HG03354 (cell line): ENCODE results near the gene TSC1.

Experiments used
- ATAC-seq: cut with Tn5 transposase; IDR thresholded peaks from one replicate; pipeline ENCODE4 v1.9.1; 2021; ENCODE audit warnings: mild to moderate bottlenecking; ENCODE audit not compliant: unreplicated experiment, poor library complexity, severe bottlenecking

Gene TSC1

DNA sequence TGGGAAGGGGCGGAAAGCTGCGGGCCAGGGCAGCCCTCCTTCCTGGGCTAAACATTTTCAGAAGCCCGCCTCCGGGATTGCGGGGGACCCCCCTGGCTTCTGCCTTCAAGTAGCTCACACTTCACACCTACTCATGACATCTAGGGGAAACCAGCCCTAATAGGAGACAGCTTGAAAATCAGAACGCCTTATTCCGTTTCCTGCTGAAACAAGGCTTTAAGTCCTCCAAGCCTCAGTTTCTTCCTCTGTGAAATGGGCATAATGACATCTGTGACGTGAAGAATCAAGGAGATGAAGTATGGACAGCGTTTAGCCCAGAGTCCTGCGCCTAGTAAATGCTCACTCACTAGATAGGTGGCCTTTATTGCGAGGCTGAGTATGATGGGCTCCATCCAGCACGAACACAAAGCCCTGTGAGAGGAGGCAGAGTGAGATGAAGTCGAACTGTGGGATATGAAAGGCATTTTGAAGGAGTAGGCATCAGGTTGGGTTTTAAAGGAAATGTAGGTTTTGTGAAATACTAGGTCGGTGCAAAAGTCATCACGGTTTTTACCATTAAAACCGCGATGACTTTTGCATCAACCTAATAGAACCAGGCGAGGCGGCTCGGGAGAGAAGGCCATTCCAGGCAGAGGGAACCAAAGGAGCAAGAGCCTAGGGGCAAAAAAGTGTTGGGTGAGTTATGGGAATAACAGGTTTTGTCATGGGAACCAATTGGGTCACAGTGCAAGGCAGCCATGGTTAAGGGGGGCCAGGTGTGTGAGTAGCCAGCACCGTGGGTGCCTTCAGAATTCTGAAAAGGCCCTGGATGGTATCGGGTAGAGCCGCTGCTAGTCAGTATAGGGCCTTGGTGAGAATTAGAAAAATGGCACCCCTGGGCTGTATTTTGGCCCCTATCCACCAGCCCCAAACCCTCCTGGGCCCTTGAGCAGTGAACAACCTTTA, 1.0 kb upstream of the TSC1 start:
- no peak for ATAC-seq

DNA sequence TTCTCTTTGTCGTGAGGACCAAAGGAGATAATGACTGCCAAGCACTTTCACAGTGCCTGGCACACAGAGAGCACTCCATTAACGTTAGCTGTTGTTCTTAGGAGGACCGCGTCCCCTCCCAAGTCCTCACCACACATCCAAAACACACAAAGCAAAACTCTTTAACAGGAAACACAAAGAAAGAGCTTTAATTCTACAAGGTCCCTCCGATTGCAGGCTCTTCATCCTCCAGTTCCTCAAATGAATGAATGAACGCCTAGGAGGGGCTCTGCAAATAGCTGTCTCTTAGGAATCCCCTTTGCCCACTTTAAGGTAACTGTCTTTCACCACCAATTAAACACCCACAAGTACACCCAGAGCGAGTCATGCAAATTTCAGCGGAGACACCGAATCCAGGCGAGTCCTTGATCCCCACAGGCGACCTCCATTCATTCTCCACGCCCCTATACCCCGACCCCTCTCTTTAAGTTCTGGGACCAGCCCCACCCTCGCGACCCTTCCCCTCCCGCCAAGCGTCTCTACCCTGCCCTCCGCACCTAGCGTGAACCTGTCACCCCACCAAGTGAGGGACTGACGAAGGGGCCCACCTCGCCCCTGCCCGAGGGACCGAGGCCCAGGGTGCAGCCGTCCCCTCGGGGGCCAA, 644 bp downstream of the TSC1 start:
- ATAC-seq, result peak; percentile 2

- peak; percentile 33 for ATAC-seq
Observed at GRCh38 chr9:132942541-132943182, 1.8 kb downstream of the TSC1 start.

GRCh38 chr9:132939169-132939568, 5.2 kb downstream of the TSC1 start:
- no peak for ATAC-seq

DNA sequence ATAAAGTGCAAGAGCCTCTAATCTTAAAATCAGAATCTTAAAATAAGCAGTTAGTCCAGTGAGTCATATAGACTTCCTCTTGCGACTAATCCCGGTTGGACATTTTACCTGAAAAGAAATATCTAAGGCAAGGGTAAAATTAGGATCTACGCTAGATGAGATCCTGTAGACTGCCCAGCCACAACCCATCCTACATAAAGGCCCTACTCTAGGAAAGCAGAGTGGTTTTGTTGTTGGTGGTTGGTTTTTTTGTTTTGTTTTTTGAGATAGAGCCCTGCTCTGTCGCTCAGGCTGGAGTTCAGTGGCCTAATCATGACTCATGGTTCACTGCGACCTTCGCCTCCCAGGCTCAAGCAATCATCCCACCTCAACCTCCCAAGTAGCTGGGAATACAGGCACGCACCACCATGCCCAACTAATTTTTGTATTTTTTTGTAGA, 6.9 kb downstream of the TSC1 start:
- no peak for ATAC-seq

DNA sequence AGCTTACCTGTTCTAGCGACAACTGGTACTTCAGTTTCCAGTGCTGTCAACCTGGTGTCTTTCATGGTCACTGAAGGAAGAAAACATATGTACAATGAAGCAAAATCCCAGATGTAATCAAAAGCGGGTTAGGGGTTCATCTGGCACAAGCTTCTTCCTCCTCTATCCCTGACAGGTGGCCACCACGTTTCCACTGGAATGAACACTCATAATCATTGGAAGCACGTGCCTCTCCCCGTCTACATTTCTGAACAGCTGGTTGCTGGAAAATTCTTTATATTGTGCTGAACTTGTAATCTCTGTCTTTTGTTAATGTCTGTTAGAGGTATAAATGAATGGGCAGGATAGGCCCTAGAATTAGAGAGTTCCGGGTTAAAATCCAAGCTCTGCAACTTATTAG, 9.4 kb downstream of the TSC1 start:
- no peak for ATAC-seq

GRCh38 chr9:132931178-132931735, 13.2 kb downstream of the TSC1 start:
- no peak for ATAC-seq

DNA sequence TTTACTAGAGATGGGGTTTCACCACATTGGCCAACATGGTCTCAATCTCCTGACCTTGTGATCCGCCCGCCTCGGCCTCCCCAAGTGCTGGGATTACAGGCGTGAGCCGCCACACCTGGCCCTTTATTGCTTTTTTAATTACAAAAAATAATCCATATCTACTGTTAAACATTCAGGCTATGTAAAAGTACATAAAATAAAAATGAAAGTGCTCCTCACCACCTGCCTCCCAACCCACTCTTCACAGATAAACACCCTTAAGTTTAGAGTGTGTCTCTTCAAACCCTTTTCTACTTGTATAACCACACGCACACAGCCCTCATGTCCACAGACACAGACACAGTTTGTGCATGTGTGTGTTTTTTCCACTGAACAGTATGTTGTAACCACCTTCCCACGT, 16.7 kb downstream of the TSC1 start:
- ATAC-seq, result no peak

DNA sequence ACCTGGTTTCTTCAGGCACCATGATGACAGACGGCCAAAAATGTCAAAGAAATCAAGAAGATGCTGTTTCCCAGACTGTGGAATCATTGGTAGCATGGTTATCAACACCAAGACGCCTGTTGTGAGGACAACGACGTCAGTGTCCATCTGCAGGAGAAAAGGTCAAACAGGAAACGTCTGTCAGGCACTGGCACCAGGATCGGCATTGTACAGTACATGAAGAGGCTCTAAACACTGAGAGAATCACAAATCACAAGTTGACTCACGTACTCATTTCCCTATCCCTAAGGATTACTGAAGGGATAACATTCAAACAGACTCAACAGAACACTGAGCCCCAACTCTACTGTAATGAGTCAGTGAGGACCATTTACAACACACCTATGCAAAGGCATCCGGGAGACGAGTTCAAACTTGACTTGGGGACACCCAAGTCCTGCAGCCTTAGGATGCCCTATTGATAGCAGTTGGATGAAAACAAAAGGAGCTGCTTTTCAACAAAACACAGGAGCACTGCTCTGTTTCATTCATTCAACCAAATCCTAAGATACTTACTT, 21.0 kb downstream of the TSC1 start:
- ATAC-seq, result no peak

GRCh38 chr9:132919614-132920268, 24.7 kb downstream of the TSC1 start:
- ATAC-seq, result no peak

DNA sequence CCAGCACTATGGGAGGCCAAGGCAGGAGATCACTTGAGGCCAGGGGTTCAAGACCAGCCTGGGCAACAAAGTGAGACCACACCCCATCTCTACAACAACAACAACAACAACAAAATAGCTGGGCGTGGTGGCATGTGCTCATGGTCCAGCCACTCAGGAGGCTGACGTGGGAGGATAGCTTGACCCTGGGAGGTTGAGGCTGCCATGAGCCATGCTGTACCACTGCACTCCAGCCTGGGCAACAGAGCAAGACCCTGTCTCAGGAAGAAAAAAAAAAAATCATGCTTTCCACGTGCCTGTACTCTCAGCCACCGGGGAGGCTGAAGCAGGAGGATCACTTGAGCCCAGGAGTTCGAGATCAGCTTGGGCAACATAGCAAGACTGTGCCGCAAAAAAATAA, 29.5 kb downstream of the TSC1 start:
- no peak for ATAC-seq

GRCh38 chr9:132912131-132912530, 32.3 kb downstream of the TSC1 start:
- ATAC-seq, result no peak

- no peak for ATAC-seq
Observed at GRCh38 chr9:132910376-132910775, 34.0 kb downstream of the TSC1 start.

GRCh38 chr9:132909311-132909710, 35.1 kb downstream of the TSC1 start:
- ATAC-seq, result no peak

DNA sequence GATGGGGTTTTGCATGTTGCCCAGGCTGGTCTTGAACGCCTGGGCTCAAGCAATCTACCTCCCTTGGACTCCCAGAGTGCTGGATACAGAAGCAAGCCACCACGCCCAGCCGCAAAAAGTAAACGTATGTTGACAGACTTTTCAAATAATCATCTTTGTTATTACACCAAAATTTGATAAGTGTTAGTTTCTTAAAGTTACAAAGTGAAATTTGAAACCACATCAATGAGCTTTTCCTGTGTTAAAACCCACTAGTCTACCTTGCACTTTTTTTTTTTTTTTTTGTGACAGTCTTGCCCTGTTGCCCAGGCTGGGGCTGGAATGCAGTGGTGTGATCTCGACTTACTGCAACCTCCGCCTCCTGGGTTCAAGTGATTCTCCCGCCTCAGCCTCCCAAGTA, 35.8 kb downstream of the TSC1 start:
- no peak for ATAC-seq

- no peak for ATAC-seq
Observed at GRCh38 chr9:132905726-132906125, 38.7 kb downstream of the TSC1 start.

DNA sequence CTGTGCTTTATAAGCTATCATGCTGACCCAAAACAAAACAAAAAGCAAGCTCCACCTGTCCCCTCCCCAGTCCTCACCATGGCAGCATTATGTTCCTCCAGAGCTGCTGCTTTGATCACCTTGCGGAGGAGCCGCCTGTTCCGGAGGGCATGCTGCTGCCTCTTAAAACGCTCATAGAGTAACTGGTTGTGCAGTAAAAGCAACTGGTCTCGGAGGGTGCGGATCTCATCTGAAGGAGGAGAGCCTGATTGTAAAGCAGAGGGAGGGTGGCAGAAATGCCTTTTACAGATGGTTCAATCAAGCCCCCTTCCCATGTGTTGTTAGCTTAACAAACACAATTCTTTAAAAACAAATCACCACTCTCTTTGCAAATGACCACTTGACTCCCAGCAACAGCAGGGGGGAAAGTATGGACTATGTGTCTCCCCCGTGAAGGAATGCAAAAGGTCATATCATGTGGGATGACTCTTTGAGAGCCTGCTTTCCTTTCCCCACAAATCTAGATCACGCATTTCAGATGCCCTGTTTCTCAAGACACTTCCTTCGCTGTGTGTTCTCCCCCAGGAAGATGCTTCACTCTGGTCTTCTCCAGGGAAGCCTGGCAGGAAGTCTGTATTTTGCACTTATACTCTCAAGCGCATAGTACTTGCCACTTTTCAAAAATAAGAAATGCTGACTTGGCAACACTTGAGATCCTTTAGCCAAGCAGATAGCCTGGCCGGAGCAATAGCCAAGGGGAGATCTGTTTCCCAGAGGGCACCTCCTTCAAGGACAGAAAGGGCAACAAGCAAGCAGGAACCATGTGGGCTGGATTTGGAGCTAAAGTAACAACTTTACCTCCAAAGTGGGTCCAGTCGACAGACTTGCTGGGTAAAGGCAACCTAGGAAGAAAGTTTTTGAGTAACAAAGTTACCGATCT, 40.6 kb downstream of the TSC1 start:
- ATAC-seq, result no peak
